GM21576 (cell line): ENCODE measurements around the gene ABHD18.
A peak's percentile ranks its signal among the peaks of the same experiment; 100 is the strongest.
"Not testable (repeated sequence)": the region's sequence is repeated elsewhere in the genome, so short reads cannot be mapped to it uniquely, and the experiment has no call there.

Source experiments
- ATAC-seq: cut with Tn5 transposase; IDR thresholded peaks from one replicate; pipeline ENCODE4 v1.9.1; 2021; ENCODE audit warnings: mild to moderate bottlenecking, moderate library complexity; ENCODE audit not compliant: unreplicated experiment

ABHD18 gene

DNA sequence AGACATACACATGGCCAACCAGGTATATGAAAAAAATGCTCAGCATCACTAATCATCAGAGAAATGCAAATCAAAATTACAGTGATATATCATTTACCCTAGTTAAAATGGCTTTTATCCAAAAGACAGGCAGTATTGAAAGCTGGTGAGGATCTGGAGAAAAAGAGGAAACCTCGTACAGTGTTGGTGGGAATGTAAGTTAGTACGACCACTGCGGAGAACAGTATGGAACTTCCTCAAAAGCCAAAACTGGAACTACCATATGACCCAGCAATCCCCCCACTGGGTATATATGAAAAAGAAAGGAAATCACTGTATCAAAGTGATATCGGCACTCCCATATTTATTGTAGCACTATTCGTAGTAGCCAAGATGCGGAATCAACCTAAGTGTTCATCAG lies 23.4 kb downstream of the ABHD18 start:
- no peak for ATAC-seq

DNA sequence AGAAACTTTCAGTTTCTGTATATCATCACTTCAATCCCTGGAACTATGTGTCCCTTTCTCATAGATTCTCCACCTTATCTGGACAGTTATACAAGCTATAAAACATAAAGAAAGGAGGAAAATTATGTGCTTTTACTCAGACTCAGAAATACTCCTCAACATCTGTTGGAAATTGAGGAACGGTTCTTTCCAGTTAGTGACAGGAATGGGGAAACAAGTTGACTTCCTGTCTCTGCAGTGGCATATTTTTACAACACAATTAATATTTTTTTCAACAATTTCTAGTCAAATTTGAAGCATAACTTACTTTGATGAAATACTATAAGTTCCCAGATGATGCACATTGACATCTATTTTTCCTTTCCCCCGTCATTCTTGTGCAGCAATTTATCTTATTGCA lies 27.9 kb downstream of the ABHD18 start:
- no peak for ATAC-seq

DNA sequence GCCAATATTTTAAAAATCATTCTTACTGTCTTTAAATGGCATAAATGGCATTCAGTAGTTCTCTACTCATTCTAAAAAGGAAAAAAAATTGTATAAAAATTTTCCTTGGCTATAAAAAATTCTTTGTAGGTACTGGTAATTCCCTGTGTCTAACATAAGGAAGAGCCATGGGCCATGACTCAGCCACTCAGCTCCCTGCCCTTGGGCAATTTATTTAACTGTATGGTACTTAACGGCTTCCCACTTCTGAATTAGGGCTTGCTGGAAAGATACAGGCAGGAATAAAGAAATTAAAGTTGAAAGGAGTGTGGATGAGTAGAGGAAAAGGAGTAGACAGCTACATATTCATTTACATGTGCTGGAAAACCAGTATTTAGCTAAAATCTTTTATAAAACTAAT lies 30.6 kb downstream of the ABHD18 start:
- no peak for ATAC-seq

DNA sequence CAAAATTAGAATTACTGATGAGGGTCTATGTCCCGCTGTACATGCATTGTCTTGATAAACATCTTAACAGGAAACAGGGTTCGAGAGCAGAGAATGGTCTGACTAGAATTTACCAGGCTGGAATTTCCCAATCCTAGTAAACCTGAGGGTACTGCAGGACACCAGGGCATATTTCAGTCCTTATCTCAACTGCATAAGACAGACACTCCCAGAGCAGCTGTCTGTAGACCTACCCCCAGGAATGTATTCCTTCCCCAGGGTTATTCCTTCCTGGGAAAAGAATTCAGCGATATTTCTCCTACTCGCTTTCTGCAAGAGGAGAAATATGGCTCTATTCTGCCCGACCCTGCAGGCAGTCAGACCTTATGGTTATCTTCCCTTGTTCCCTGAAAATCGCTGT lies 31.3 kb downstream of the ABHD18 start:
- not testable (repeated sequence) for ATAC-seq

DNA sequence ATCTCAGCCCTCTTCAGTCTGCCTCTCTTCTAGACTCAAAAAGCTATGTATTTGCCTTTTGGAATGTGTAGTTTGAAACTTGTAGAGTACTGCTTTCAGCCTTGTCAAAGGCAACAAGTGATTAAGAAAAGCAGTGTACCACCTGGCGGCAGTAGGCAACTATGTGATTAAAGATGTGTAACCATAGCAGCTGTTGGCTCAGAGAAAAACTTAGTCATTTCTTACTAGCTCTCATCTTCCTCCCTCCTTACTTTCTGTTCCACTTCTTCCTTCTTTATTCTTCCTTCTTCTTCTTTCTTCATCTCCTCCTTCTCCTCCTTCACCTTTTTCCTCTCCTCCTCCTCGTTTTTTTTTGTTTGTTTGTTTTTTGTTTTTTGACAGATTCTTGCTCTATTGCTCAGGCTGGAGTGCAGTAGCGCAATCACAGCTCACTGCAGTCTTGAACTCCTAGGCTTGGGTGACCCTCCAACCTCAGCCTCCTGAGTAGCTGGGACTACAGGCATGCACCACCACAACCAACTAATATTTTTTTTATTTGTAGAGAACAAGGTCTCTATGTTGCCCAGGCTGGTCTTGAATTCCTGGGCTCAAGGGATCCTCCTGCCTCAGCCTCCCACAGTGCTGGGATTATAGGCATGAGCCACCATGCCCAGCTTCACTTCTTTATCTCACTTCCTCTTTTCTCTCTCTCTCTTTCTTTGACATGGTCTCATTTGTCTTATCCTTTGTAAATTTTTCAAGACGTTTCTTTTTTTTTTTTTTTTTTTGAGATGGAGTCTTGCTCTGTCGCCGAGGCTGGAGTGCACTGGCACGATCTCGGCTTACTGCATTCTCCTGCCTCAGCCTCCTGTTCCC lies 32.6 kb downstream of the ABHD18 start:
- ATAC-seq: peak; percentile 99

DNA sequence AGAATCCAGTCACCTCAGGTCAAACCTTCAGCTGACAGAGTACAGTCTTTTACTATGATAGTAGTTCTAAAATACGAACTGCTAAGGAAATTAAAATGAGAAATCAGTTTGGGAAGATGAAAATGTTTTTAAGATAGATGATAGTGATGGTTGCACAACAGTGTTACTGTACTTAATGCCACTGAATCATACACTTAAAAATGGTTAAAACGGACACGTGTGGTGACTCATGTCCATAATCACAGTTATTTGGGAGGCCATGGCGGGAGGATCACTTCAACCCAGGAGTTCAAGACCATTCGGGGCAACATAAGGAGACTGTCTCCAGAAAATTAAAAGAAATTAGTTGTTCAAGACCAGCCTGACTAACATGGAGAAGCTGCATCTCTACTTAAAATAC lies 41.4 kb downstream of the ABHD18 start:
- ATAC-seq: no peak

DNA sequence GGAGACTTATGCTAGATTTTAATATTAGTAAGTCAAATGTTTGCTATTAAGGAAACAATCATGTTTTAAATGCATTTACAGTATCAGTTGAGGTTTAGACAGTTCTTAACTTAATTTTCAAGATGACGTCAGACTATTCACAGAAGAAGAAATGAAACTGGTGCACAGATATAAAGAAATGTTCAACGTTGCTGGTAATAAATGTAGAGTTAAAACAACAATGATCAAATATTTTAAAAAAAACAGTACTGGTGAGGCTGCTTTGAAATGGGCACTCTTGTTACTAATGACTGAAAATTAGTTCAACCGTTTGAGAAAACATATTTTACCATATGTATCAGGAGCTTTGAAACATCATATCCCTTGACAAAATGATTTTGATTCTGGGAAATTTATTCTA lies 44.2 kb downstream of the ABHD18 start:
- peak; percentile 55 for ATAC-seq

DNA sequence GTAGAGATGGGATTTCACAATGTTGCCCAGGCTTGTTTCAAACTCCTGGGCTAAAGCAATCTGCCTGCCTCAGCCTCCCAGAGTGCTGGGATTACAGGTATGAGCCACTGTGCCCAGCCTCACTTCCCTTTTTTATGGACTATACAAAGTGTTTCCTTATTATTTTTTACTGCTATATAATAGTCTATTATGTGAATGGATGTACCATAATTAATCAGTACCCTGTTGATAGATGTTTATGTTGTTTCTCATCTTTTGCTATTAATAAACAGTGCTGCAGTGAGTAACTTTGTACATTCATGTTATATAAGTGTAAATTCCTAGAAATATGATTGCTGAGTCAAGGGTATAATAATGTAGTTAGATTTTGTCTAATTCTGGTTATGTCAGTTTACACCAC lies 60.1 kb downstream of the ABHD18 start:
- ATAC-seq: no peak

DNA sequence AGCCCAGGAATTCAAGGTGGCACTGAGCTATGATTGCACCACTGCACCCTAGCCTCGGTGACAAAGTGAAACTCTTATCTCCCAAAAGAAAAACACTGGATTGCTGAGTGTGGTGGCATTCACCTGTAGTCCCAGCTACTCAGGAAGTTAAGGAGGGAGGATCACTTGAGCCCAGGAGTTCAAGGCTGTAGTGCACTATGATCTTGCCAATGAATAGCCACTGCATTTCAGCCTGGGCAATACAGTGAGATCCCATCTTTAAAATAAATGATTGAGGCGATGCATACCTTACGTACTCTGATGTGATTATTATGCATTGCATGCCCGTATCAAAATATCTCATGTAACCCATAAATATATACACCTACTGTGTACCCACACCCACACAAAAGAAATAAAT lies 64.7 kb downstream of the ABHD18 start:
- ATAC-seq: no peak

DNA sequence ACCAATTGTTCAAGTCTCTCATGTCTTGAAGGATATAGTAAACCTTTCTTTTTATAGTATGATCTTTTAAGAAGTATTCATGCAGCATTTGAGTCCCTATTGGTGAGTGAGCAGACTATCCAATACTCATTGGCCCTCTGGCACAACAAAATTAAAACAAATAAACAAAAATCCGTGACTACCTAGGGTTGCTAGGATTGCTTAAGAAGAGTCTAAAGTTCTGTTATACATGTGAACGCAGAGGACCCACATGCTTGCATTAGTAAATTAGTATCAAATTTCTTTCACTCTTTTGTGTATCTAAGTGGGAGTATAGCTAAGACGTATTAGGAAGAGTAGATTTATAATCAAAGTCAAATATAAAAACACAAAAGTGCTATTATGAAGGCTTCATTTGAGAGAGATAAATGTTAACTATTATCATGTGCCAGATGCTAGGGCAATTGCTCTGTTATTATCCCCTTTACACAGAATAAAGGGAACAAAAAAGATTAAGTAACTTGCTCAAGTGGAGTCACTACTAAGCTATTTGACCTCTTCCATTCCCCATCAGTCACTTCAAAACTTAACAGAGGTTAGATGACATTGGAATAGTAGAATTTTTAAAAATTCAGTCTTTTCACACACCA lies 66.7 kb downstream of the ABHD18 start:
- ATAC-seq: no peak

DNA sequence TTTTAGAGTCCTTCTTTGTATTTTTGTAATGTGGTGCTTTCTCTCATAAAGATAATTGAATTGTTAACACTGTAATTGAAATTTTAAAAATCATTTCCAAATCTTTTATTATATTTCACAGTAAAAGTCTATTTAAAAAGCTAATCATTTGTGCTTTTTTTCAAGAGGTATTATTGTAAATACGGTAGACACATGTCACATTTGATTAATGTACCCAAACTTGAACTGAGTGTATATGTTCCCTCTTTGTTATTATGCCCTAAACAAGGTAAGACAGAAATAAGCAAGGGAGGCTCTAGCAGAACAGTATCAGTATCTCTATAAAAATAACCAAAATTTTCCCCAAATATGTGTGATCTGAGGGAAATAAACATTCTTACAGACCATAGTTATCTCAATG lies 74.4 kb downstream of the ABHD18 start:
- no peak for ATAC-seq

DNA sequence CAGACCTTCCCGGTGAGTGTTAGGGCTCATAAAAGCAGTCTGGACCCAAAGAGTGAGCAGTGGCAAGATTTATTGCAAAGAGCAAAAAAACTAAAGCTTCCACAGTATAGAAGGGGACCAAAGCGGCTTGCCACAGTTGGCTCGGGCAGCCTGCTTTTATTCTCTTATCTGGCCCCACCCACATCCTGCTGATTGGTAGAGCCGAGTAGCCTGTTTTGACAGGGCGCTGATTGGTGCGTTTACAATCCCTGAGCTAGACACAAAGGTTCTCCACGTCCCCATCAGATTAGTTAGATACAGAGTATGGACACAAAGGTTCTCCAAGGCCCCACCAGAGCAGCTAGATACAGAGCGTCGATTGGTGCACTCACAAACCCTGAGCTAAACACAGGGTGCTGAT lies 81.8 kb downstream of the ABHD18 start:
- not testable (repeated sequence) for ATAC-seq

DNA sequence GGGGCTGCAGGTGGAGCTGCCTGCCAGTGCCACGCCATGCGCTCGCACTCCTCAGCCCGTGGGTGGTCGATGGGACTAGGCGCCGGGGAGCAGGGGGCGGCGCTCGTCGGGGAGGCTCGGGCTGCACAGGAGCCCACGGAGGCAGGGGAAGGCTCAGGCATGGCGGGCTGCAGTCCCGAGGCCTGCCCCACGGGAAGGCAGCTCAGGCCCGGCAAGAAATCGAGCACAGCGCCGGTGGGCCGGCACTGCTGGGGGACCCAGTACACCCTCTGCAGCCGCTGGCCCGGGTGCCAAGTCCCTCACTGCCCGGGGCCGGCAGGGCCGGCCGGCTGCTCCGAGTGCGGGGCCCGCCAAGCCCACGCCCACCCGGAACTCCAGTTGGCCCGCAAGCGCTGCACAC lies 82.3 kb downstream of the ABHD18 start:
- not testable (repeated sequence) for ATAC-seq

DNA sequence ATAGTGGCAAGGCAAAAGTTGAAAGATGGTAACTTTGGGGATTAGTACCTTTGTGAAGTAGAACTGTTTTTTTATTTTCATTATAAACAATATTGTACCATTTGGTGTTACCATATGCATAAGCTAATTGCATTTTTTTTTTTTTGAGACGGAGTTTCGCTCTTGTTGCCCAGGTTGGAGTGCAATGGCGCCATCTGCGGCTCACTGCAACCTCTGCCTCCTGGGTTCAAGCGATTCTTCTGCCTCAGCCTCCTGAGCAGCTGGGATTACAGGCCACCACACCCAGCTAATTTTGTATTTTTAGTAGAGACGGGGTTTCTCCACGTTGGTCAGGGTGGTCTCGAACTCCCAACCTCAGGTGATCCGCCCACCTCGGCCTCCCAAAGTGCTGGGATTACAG lies 86.0 kb downstream of the ABHD18 start:
- not testable (repeated sequence) for ATAC-seq

DNA sequence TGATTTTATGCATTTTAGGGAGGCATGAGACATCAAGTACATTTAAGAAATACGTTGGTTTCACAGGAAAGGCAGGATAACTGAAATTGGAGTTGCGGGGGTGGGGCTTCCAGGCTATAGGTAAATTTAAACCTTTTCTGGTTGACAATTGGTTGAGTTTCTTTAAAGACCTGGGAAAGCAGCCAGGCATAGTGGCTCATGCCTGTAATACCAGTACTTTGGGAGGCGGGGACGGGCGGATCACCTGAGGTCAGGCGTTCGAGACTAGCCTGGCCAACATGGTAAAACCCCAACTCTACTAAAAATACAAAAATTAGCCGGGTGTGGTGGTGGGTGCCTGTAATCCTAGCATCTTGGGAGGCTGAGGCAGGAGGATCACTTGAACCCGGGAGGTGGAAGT lies 89.7 kb downstream of the ABHD18 start:
- not testable (repeated sequence) for ATAC-seq

DNA sequence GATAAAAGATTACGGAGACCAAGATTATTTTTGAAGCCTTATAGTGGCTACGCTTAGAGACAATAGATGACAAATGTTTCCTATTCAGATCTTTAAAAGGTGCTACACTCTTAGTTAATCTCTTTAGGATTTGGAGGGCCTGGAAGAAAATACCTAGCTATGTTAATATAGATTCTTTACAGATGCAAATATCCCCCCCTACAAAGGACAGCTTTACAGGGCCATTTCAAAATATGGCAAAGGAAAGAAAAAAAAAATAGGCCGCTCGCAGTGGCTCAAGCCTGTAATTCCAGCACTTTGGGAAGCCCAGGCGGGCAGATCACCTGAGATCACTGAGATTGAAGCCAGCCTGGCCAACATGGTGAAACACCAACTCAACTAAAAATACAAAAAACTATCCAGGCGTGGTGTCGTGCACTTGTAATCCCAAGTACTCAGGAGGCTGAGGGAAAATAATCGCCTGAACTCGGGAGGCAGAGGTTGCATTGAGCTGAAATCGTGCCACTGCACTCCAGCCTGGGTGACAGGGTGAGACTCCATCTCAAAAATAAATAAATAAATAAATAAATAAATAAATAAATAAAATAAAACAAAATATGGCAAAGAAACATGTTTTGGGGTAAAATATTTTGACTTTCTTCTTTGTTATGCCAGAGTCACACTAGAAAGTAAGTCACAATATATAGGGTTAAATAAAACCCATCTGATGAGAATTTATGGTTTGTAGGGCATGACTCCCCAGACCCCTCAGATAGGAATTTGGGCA lies 90.4 kb downstream of the ABHD18 start:
- not testable (repeated sequence) for ATAC-seq

DNA sequence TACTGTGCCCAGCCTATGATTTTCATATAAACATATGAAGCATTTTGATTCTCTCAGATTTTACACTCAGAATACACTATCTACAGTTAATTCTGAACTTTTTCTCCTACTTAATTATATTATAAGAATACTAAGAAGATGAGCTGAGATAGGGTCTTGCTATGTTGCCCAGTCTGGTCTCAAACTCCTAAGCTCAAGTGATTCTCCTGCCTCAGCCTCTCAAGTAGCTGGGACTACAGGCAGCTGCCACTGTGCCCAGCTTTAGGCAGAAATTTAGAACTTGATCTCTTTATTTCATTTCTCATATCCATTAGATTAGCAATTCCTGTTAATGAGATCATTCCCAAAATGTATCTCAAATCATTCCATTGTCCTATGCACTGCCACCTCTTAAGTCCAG lies 91.2 kb downstream of the ABHD18 start:
- no peak for ATAC-seq

DNA sequence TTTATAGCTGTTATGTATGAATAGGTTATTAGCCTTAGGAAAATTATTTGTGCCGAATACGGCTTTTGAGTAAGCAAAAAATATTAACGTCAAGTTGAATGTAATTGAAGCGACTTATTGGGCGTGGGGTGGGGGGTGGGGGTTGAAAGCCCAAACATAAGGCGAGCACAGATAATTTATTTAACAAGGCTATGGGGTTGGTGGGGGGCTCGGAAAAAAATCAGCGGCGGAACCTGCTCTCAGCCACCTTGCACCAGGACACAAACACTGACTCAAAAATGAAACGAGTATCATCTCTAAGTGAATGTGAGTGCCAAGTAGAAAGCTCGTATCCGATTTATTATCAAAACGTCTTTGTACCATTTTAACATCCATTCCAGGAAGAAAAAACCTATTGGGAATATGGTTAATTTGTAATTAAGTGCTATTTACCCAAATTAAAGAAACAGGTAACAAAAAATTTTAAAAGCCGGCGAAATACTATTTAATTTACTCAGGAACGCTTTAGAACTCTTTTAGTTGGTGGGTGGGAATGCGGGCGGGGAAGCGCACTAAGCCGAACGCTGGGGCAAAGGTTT lies 95.0 kb downstream of the ABHD18 start:
- no peak for ATAC-seq

DNA sequence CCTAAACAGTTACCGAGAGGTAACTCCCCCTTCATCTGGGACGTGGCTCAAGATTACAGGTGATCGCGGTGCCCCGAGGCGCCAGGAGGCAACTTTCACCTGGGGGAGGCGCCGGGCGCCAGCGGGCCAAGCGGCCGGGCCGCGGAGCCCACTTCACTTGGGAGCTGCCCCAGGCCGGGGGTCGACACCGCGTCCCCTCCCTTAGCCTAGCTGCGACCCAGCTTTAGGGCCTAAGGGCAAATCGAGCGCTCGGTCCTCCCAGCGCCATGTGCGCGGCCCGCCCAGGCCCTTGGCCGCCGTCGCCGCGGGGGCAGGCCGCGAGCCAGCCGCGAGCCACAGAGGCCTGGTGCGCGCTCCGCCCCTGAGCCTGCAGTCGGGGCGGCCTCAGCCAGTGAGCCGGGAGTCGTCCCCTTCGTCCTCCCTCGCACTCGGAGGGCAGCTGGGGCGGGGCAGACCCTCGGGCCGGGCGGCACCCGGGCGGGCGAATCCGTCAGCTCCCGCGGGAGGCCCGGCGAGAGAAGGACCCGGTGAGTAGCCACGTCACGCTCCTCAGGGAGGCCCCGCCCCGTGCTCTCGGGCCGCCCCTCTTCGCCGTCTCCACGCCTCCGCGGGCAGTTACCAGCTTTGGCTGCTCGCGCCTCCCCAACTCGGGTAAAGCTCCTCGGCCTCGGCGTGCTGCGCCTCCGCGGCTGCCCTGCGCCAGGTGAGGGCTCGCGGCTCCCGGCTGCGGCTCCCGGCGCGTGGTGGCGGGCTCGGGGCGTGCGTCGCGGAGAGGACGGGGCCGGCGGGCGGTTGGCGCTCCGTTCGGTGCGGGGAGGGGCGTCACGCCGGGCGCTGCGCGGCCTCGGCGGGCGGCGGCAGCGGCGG lies 95.7 kb downstream of the ABHD18 start, which contains the start of gene LARP1B:
TSS of gene LARP1B (plus strand) at position 614 of the 867 bp plus-strand sequence. CDS start 13,640 bp downstream, outside the sequence.
- peak; percentile 89 for ATAC-seq
